ENCODE results near the gene RPS6KL1.

Gene RPS6KL1

GRCh38 chr14:74960736-74961135 is 37.7 kb upstream of the RPS6KL1 start:
- DNase-seq: no peak
- no peaks in the 10 kb centered on the region for H3F3A ChIP-seq (ENCODE audit: insufficient read depth, low read length)
- no peaks in the 10 kb centered on the region for H4K20me1 ChIP-seq (ENCODE audit: insufficient read depth, low read length)
- no peaks in the 10 kb centered on the region for H3K4me1 ChIP-seq (ENCODE audit: low read length)
- H2AFZ ChIP-seq (ENCODE audit: low read length): no peak overlapping the region
- no peak for TF ChIP-seq EZH2phosphoT487 (IDR thresholded peaks at IDR 0.05; ENCODE audit: low read length)
- no peak for TF ChIP-seq EZH2 (optimal IDR thresholded peaks at IDR 0.05; ENCODE audit: low read depth, low read length)
- TF ChIP-seq, protein P1, sequence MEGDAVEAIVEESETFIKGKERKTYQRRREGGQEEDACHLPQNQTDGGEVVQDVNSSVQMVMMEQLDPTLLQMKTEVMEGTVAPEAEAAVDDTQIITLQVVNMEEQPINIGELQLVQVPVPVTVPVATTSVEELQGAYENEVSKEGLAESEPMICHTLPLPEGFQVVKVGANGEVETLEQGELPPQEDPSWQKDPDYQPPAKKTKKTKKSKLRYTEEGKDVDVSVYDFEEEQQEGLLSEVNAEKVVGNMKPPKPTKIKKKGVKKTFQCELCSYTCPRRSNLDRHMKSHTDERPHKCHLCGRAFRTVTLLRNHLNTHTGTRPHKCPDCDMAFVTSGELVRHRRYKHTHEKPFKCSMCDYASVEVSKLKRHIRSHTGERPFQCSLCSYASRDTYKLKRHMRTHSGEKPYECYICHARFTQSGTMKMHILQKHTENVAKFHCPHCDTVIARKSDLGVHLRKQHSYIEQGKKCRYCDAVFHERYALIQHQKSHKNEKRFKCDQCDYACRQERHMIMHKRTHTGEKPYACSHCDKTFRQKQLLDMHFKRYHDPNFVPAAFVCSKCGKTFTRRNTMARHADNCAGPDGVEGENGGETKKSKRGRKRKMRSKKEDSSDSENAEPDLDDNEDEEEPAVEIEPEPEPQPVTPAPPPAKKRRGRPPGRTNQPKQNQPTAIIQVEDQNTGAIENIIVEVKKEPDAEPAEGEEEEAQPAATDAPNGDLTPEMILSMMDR (IDR thresholded peaks at IDR 0.05; ENCODE audit: low read length): no peak
- no peak overlapping the region for H3K27ac ChIP-seq (ENCODE audit: low read length)
- no peak overlapping the region for H3K4me2 ChIP-seq (ENCODE audit: low read depth, low read length)
- H3K36me3 ChIP-seq (replicated peaks; ENCODE audit: insufficient read depth, low read length): no peaks in the 10 kb centered on the region
- H3K9me2 ChIP-seq (replicated peaks; ENCODE audit: insufficient read depth, low read length): no peaks in the 10 kb centered on the region
- H3K9ac ChIP-seq (ENCODE audit: low read length): no peak overlapping the region
- no peaks in the 10 kb centered on the region for H3K27me3 ChIP-seq (replicated peaks; ENCODE audit: insufficient read depth, low read length)
- no peaks in the 10 kb centered on the region for H3K79me2 ChIP-seq (ENCODE audit: low read length)
- no peaks in the 10 kb centered on the region for H3K9me3 ChIP-seq (replicated peaks; ENCODE audit: insufficient read depth, low read length)
- no peak overlapping the region for H3K4me3 ChIP-seq (ENCODE audit: low read length)

DNA sequence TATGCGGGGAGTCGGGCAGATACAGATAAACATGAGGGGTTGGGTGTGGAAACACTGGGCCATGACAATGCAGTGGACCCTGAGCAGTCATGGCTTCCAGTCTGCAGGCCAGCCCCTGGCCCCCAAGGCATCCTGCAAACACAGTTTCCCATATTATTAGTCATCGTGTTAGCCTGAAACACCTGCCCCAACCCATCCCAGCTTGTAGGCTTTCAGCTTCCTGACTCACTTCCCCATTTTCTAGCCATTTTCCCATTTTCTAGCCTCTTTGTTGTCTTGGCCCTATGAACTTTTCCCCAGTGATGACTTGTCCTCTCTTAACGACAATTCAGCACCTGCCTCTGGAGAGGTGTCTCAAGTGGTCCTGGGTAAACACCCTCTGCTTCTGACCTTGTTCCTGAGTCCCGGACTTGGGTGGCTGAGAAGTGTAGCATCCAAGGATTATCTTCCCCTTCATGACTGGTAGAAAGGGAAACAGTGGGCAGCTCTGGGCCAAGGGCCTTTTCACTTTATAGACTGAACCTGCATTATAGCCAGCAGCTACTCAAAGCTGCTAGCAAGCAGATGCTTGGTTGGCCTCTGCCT is 36.6 kb upstream of the RPS6KL1 start:
- H3K4me2 ChIP-seq (ENCODE audit: low read depth, low read length): no peak overlapping the region
- H2AFZ ChIP-seq (ENCODE audit: low read length): no peak overlapping the region
- H3K4me3 ChIP-seq (ENCODE audit: low read length): no peak overlapping the region
- TF ChIP-seq, protein P1 (IDR thresholded peaks at IDR 0.05; ENCODE audit: low read length): no peak
- TF ChIP-seq EZH2phosphoT487 (IDR thresholded peaks at IDR 0.05; ENCODE audit: low read length): no peak
- TF ChIP-seq EZH2 (optimal IDR thresholded peaks at IDR 0.05; ENCODE audit: low read depth, low read length): no peak
- H3K36me3 ChIP-seq (replicated peaks; ENCODE audit: insufficient read depth, low read length): no peaks in the 10 kb centered on the region
- H3K9me3 ChIP-seq (replicated peaks; ENCODE audit: insufficient read depth, low read length): no peaks in the 10 kb centered on the region
- H3K9me2 ChIP-seq (replicated peaks; ENCODE audit: insufficient read depth, low read length): no peaks in the 10 kb centered on the region
- H3K27me3 ChIP-seq (replicated peaks; ENCODE audit: insufficient read depth, low read length): no peaks in the 10 kb centered on the region
- no peaks in the 10 kb centered on the region for H4K20me1 ChIP-seq (ENCODE audit: insufficient read depth, low read length)
- no peak overlapping the region for H3K27ac ChIP-seq (ENCODE audit: low read length)
- no peaks in the 10 kb centered on the region for H3K79me2 ChIP-seq (ENCODE audit: low read length)
- DNase-seq: no peak
- no peaks in the 10 kb centered on the region for H3F3A ChIP-seq (ENCODE audit: insufficient read depth, low read length)
- H3K4me1 ChIP-seq (ENCODE audit: low read length): no peaks in the 10 kb centered on the region
- H3K9ac ChIP-seq (ENCODE audit: low read length): no peak overlapping the region

DNA sequence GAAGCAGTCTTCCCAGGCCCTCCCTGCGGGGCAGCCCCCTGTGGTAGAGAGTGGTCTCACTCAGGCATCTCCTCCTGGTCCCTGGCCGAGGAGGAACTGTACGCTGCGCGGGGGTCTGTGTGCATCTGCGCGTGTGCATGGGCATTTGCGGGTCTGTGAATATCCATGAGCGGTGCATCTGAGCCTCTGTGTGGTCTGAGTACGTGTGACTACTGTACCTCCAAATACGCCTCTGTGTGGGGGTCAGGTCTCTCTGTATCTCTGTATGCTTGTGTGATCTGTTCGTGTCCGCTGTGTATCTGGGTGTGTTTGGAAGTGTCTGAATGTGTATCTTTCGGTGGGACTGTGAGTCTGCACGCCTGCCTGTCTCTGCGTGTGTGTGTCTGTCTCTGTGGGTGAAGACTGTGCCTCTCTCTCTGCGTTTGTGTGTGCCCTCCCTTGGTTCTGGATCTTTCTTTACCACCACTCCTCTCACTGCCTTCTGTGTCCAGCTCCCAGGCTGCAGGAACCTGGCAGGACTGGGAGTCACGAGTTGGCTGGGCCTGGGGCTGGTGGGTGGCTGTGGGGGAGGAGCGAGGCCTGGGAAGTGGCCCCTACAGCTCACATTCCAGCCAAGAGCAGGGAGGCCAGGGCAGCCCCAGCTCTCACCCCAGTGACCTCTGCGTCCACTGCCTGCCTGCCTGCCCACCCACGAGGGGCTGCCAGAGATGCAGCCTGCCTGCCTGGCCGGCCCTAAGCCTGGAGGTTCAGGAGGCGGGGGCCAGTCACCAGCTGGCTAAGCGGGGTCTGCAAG is 33.4 kb upstream of the RPS6KL1 start:
- no peak for DNase-seq
- H3K4me2 ChIP-seq (ENCODE audit: low read depth, low read length): no peak overlapping the region

More for the DNA sequence above, 33.4 kb upstream of the RPS6KL1 start:
- H3K27me3 ChIP-seq (replicated peaks; ENCODE audit: insufficient read depth, low read length): no peaks in the 10 kb centered on the region
- no peak overlapping the region for H3K27ac ChIP-seq (ENCODE audit: low read length)
- H3K36me3 ChIP-seq (replicated peaks; ENCODE audit: insufficient read depth, low read length): no peaks in the 10 kb centered on the region
- no peak overlapping the region for H3K9ac ChIP-seq (ENCODE audit: low read length)
- no peaks in the 10 kb centered on the region for H3K9me2 ChIP-seq (replicated peaks; ENCODE audit: insufficient read depth, low read length)
- H3K4me3 ChIP-seq (ENCODE audit: low read length): no peak overlapping the region
- H2AFZ ChIP-seq (ENCODE audit: low read length): no peak overlapping the region
- no peaks in the 10 kb centered on the region for H3F3A ChIP-seq (ENCODE audit: insufficient read depth, low read length)
- H3K4me1 ChIP-seq (ENCODE audit: low read length): no peaks in the 10 kb centered on the region
- H3K79me2 ChIP-seq (ENCODE audit: low read length): no peaks in the 10 kb centered on the region
- no peak for TF ChIP-seq EZH2 (optimal IDR thresholded peaks at IDR 0.05; ENCODE audit: low read depth, low read length)
- TF ChIP-seq, protein P1 (IDR thresholded peaks at IDR 0.05; ENCODE audit: low read length): no peak
- TF ChIP-seq EZH2phosphoT487 (IDR thresholded peaks at IDR 0.05; ENCODE audit: low read length): no peak
- H3K9me3 ChIP-seq (replicated peaks; ENCODE audit: insufficient read depth, low read length): no peaks in the 10 kb centered on the region
- no peaks in the 10 kb centered on the region for H4K20me1 ChIP-seq (ENCODE audit: insufficient read depth, low read length)
